Chondrocyte (in vitro differentiated cells): ENCODE data around the gene CCDC47. TPM values are rescaled to one million over a fixed set of nuclear protein-coding genes. Genes with fewer than 3 reads are reported as not detected.

Experiments used
- DNase-seq: peaks from one replicate; pipeline ENCODE4 v3.0.0; 2021; ENCODE audit warnings: mixed read lengths, low spot score
- H3K27ac Mint-ChIP-seq: one replicate; pipeline ENCODE4 v1.8.0; 2021; ENCODE audit warnings: mild to moderate bottlenecking, moderate library complexity, mixed read lengths; ENCODE audit not compliant: unreplicated experiment
- H3K27me3 Mint-ChIP-seq: 2 replicates; pipeline ENCODE4 v1.8.0; 2021; ENCODE audit warnings: low read depth, mixed read lengths
- H3K36me3 Mint-ChIP-seq: 2 replicates; pipeline ENCODE4 v1.8.0; 2021; ENCODE audit warnings: low read depth, mixed read lengths
- H3K4me1 Mint-ChIP-seq: 2 replicates; pipeline ENCODE4 v1.8.0; 2021; ENCODE audit warnings: low read depth, mild to moderate bottlenecking, mixed read lengths
- H3K4me3 Mint-ChIP-seq: one replicate; pipeline ENCODE4 v1.8.0; 2021; ENCODE audit warnings: mild to moderate bottlenecking, moderate library complexity, mixed read lengths; ENCODE audit not compliant: unreplicated experiment
- H3K9me3 Mint-ChIP-seq: 2 replicates; pipeline ENCODE4 v1.8.0; 2021; ENCODE audit warnings: low read depth, mixed read lengths
- CTCF ChIP-seq: fragments of 200-600 bp; sonication (generic); IDR thresholded peaks from 2 replicates; pipeline ENCODE4 v1.5.0; 2021; ENCODE audit warnings: antibody characterized with exemption, mild to moderate bottlenecking, moderate library complexity
- total RNA-seq: library from RNA; stranded (reverse); gene quantifications from 3 replicates; pipeline ENCODE4 v1.2.1, GENCODE V29; 2021

Gene CCDC47
- total RNA-seq, 1 donor from 2014 or later, result 65.1 TPM

- peak overlapping the region; percentile 71 for H3K27ac Mint-ChIP-seq
- no peak for DNase-seq
Observed at GRCh38 chr17:63819585-63820537, 46.5 kb upstream of the CCDC47 start.

GRCh38 chr17:63819131-63819530, 45.7 kb upstream of the CCDC47 start:
- DNase-seq, result no peak
- no peaks in the 10 kb centered on the region for H3K27me3 Mint-ChIP-seq
- no peak overlapping the region for H3K4me3 Mint-ChIP-seq
- peaks cover 9% of the 10 kb centered on the region for H3K4me1 Mint-ChIP-seq
- TF ChIP-seq CTCF, result no peak
- no peaks in the 10 kb centered on the region for H3K9me3 Mint-ChIP-seq
- peak overlapping the region; percentile 38 for H3K27ac Mint-ChIP-seq
- peaks cover 64% of the 10 kb centered on the region for H3K36me3 Mint-ChIP-seq

More at GRCh38 chr17:63819585-63820537, 46.5 kb upstream of the CCDC47 start:
- no peaks in the 10 kb centered on the region for H3K27me3 Mint-ChIP-seq
- H3K9me3 Mint-ChIP-seq, result no peaks in the 10 kb centered on the region
- H3K4me1 Mint-ChIP-seq, result peaks cover 9% of the 10 kb centered on the region
- TF ChIP-seq CTCF, result no peak
- no peak overlapping the region for H3K4me3 Mint-ChIP-seq
- H3K36me3 Mint-ChIP-seq, result peaks cover 61% of the 10 kb centered on the region

GRCh38 chr17:63817736-63818385, 44.5 kb upstream of the CCDC47 start:
- Mint-ChIP-seq H3K27ac (peak overlapping the region; percentile 32), H3K4me3 (no peak overlapping the region)

GRCh38 chr17:63816669-63817068, 43.3 kb upstream of the CCDC47 start:
- H3K27ac Mint-ChIP-seq, result peak overlapping the region; percentile 49
- peaks cover 63% of the 10 kb centered on the region for H3K36me3 Mint-ChIP-seq
- H3K4me3 Mint-ChIP-seq, result no peak overlapping the region
- no peaks in the 10 kb centered on the region for H3K9me3 Mint-ChIP-seq
- no peak for TF ChIP-seq CTCF
- DNase-seq, result no peak
- peaks cover 6% of the 10 kb centered on the region for H3K4me1 Mint-ChIP-seq
- H3K27me3 Mint-ChIP-seq, result no peaks in the 10 kb centered on the region

More at GRCh38 chr17:63817736-63818385, 44.5 kb upstream of the CCDC47 start:
- H3K4me1 Mint-ChIP-seq, result peaks cover 6% of the 10 kb centered on the region
- no peaks in the 10 kb centered on the region for H3K27me3 Mint-ChIP-seq
- DNase-seq, result no peak
- no peak for TF ChIP-seq CTCF
- no peaks in the 10 kb centered on the region for H3K9me3 Mint-ChIP-seq
- peaks cover 61% of the 10 kb centered on the region for H3K36me3 Mint-ChIP-seq

GRCh38 chr17:63816123-63816522, 42.7 kb upstream of the CCDC47 start:
- DNase-seq, result no peak
- no peak overlapping the region for H3K4me3 Mint-ChIP-seq
- peaks cover 6% of the 10 kb centered on the region for H3K4me1 Mint-ChIP-seq
- no peak for TF ChIP-seq CTCF
- no peaks in the 10 kb centered on the region for H3K27me3 Mint-ChIP-seq
- H3K36me3 Mint-ChIP-seq, result peaks cover 65% of the 10 kb centered on the region
- no peak overlapping the region for H3K27ac Mint-ChIP-seq
- no peaks in the 10 kb centered on the region for H3K9me3 Mint-ChIP-seq
